Prostate gland (tissue), 2 donors: ENCODE measurements around the gene CBLL1. TPM values are rescaled to one million over a fixed set of nuclear protein-coding genes. Genes with fewer than 3 reads are reported as not detected.

ENCODE experiments used
- DNase-seq: peaks from one replicate; pipeline ENCODE4 v3.0.0-alpha.2; 2019; ENCODE audit warnings: low spot score
- H3K27ac ChIP-seq, 2 donors: fragments of 200-600 bp; sonication (generic); 2 replicates each; pipeline ENCODE4 v1.5.1; 2017 to 2019
- H3K27me3 ChIP-seq: fragments of 200-600 bp; sonication (generic); replicated peaks from 2 replicates; pipeline ENCODE4 v1.5.1; 2019; ENCODE audit not compliant: insufficient read depth
- H3K36me3 ChIP-seq, 2 donors: fragments of 200-600 bp; sonication (generic); 1 replicate in 1 of 2; 2 replicates in 1 of 2; pipeline versions ENCODE4 v1.5.1 to v1.8.1; 2017 to 2019
- H3K4me1 ChIP-seq: fragments of 200-600 bp; sonication (generic); replicated peaks from 2 replicates; pipeline ENCODE4 v1.5.1; 2019
- H3K4me3 ChIP-seq, 2 donors: fragments of 200-600 bp; sonication (generic); 2 replicates each; pipeline ENCODE4 v1.5.1; 2017 to 2019
- H3K9me3 ChIP-seq: fragments of 200-600 bp; sonication (generic); 2 replicates; pipeline ENCODE4 v1.5.1; 2017
- CTCF ChIP-seq, 4 experiments: fragments of 200-600 bp in 2 of 4; fragments of 450-650 bp in 2 of 4; sonication (generic) in 2 of 4; IDR thresholded peaks; 1 replicate in 3 of 4; 2 replicates in 1 of 4; pipeline ENCODE4 v1.5.1; 2016 to 2019; ENCODE audit warnings: antibody characterized with exemption in 4 of 4, mild to moderate bottlenecking in 2 of 4, moderate library complexity in 2 of 4
- POLR2A ChIP-seq: fragments of 450-650 bp; IDR thresholded peaks from one replicate; pipeline ENCODE4 v1.6.1; 2016; ENCODE audit warnings: antibody characterized with exemption, mild to moderate bottlenecking
- POLR2AphosphoS5 ChIP-seq: sonication (generic); formaldehyde crosslinking; IDR thresholded peaks from one replicate; pipeline ENCODE4 v1.6.1; 2017; ENCODE audit warnings: antibody characterized with exemption
- WGBS: methylation state at CpG from one replicate; pipeline ENCODE4 v1.1.5; 2018; 5-methylcytosine and 5-hydroxymethylcytosine counted together
- intact Hi-C: fragments of 100-400 bp; cut with DNase I; formaldehyde crosslinking; loops from one replicate; pipeline ENCODE4 v1.14.2; 2022
- total RNA-seq, 2 donors: library from RNA; depleted of rRNA; stranded (reverse); fragments of >200 nt; gene quantifications; one replicate each; pipeline ENCODE4 v1.1.0, GENCODE V29; 2016

CBLL1 gene
- total RNA-seq, 2 donors from 2014 or later, result 35.3 to 49.2 TPM

- H3K4me1 ChIP-seq, result no peaks in the 10 kb centered on the region
- no peaks in the 10 kb centered on the region for H3K27me3 ChIP-seq
- TF ChIP-seq POLR2A (no peak), CTCF (IDR thresholded peaks at IDR 0.05) (no peak), POLR2AphosphoS5 (no peak)
- no peak for DNase-seq
- intact Hi-C loops, result no loop called here
- no peaks in the 10 kb centered on the region for H3K9me3 ChIP-seq
- H3K4me3 ChIP-seq, result no peak overlapping the region
- 81% methylated on average over 3 of the region's 3 CpGs for WGBS
- no peak overlapping the region for H3K27ac ChIP-seq
- no peaks in the 10 kb centered on the region for H3K36me3 ChIP-seq
These were observed 42.8 kb upstream of the CBLL1 start for GRCh38 chr7:107701191-107701590.

GRCh38 chr7:107703219-107703618, 40.7 kb upstream of the CBLL1 start:
- Histone ChIP-seq H3K4me3 (no peak overlapping the region), H3K27ac (no peak overlapping the region), H3K9me3 (no peaks in the 10 kb centered on the region), H3K27me3 (no peaks in the 10 kb centered on the region), H3K4me1 (no peaks in the 10 kb centered on the region), H3K36me3 (no peaks in the 10 kb centered on the region)
- no peak for DNase-seq
- TF ChIP-seq POLR2AphosphoS5 (no peak), POLR2A (no peak), CTCF (IDR thresholded peaks at IDR 0.05) (no peak)
- intact Hi-C loops, result no loop called here

- Histone ChIP-seq H3K27ac (no peak overlapping the region), H3K9me3 (no peaks in the 10 kb centered on the region), H3K36me3 (no peaks in the 10 kb centered on the region), H3K27me3 (no peaks in the 10 kb centered on the region), H3K4me3 (no peak overlapping the region), H3K4me1 (no peaks in the 10 kb centered on the region)
- no peak for TF ChIP-seq CTCF (IDR thresholded peaks at IDR 0.05)
- TF ChIP-seq POLR2A, result no peak
- TF ChIP-seq POLR2AphosphoS5, result no peak
- no peak for DNase-seq
- intact Hi-C loops, result no loop called here
- 77% methylated on average over 3 of the region's 3 CpGs for WGBS
These were observed 40.1 kb upstream of the CBLL1 start for GRCh38 chr7:107703872-107704271.

- H3K27ac ChIP-seq, result no peak overlapping the region
- DNase-seq, result no peak
- no peaks in the 10 kb centered on the region for H3K27me3 ChIP-seq
- 95% methylated on average over 2 of the region's 2 CpGs for WGBS
- TF ChIP-seq CTCF (IDR thresholded peaks at IDR 0.05) (no peak), POLR2A (no peak), POLR2AphosphoS5 (no peak)
- no peak overlapping the region for H3K4me3 ChIP-seq
- H3K36me3 ChIP-seq, result no peaks in the 10 kb centered on the region
- H3K4me1 ChIP-seq, result no peaks in the 10 kb centered on the region
- no peaks in the 10 kb centered on the region for H3K9me3 ChIP-seq
- intact Hi-C loops, result no loop called here
These were observed 35.0 kb upstream of the CBLL1 start for GRCh38 chr7:107708956-107709355.

- intact Hi-C loops, result no loop called here
- TF ChIP-seq POLR2AphosphoS5 (no peak), POLR2A (no peak), CTCF (IDR thresholded peaks at IDR 0.05) (no peak)
- no peaks in the 10 kb centered on the region for H3K36me3 ChIP-seq
- H3K4me3 ChIP-seq, result no peak overlapping the region
- no peak overlapping the region for H3K27ac ChIP-seq
- no peaks in the 10 kb centered on the region for H3K27me3 ChIP-seq
- no peaks in the 10 kb centered on the region for H3K4me1 ChIP-seq
- no peak for DNase-seq
- no peaks in the 10 kb centered on the region for H3K9me3 ChIP-seq
- WGBS, result 61% methylated on average over 1 of the region's 1 CpG
These were observed 32.6 kb upstream of the CBLL1 start for GRCh38 chr7:107711301-107711700.
